Measurements from ENCODE around the gene DCAF4L1.

The DCAF4L1 gene

GRCh38 chr4:41981456-41981855 is at the start of gene DCAF4L1:
DCAF4L1 (plus strand) TSS chr4:41981756; CDS start chr4:41981793, 37 bp downstream.
- TF ChIP-seq EGR1 (IDR thresholded peaks at IDR 0.05): no peak
- no peak for TF ChIP-seq RAD21 (IDR thresholded peaks at IDR 0.05; ENCODE audit: low read depth)
- TF ChIP-seq USF1 (IDR thresholded peaks at IDR 0.05): no peak
- TF ChIP-seq FOXM1 (IDR thresholded peaks at IDR 0.05; ENCODE audit: borderline replicate concordance, low read depth): no peak
- no peak for TF ChIP-seq NFIC (IDR thresholded peaks at IDR 0.05)
- no peak for TF ChIP-seq EP300 (IDR thresholded peaks at IDR 0.05; ENCODE audit: borderline replicate concordance)
- TF ChIP-seq REST (IDR thresholded peaks at IDR 0.05; ENCODE audit: low read depth): no peak

- TF ChIP-seq EGR1 (IDR thresholded peaks at IDR 0.05): no peak
- TF ChIP-seq TAF1 (IDR thresholded peaks at IDR 0.05; ENCODE audit: low read depth): no peak
- no peak for TF ChIP-seq USF1 (IDR thresholded peaks at IDR 0.05)
- no peak for TF ChIP-seq CREB1 (IDR thresholded peaks at IDR 0.05; ENCODE audit: low read depth)
- no peak for TF ChIP-seq EP300 (IDR thresholded peaks at IDR 0.05; ENCODE audit: borderline replicate concordance)
- no peak for TF ChIP-seq YY1 (IDR thresholded peaks at IDR 0.05; ENCODE audit: low read depth)
- no peak for TF ChIP-seq CEBPB (IDR thresholded peaks at IDR 0.05)
- no peak for TF ChIP-seq TCF12 (IDR thresholded peaks at IDR 0.05; ENCODE audit: low read depth)
- TF ChIP-seq RAD21 (IDR thresholded peaks at IDR 0.05; ENCODE audit: low read depth): no peak
Measured at GRCh38 chr4:41932988-41933387, 48.6 kb upstream of the DCAF4L1 start.

- TF ChIP-seq CEBPB (IDR thresholded peaks at IDR 0.05) (no peak), TAF1 (IDR thresholded peaks at IDR 0.05; ENCODE audit: low read depth) (no peak), FOXM1 (IDR thresholded peaks at IDR 0.05; ENCODE audit: borderline replicate concordance, low read depth) (no peak), CREB1 (IDR thresholded peaks at IDR 0.05; ENCODE audit: low read depth) (no peak), YY1 (IDR thresholded peaks at IDR 0.05; ENCODE audit: low read depth) (no peak), TEAD4 (IDR thresholded peaks at IDR 0.05) (no peak), TCF12 (IDR thresholded peaks at IDR 0.05; ENCODE audit: low read depth) (no peak), EP300 (IDR thresholded peaks at IDR 0.05; ENCODE audit: borderline replicate concordance) (no peak), RAD21 (IDR thresholded peaks at IDR 0.05; ENCODE audit: low read depth) (no peak)
Measured at GRCh38 chr4:41933997-41934503, 47.5 kb upstream of the DCAF4L1 start.

GRCh38 chr4:41934514-41934900 is 47.0 kb upstream of the DCAF4L1 start:
- no peak for TF ChIP-seq CEBPB (IDR thresholded peaks at IDR 0.05)
- no peak for TF ChIP-seq FOXM1 (IDR thresholded peaks at IDR 0.05; ENCODE audit: borderline replicate concordance, low read depth)
- TF ChIP-seq REST (IDR thresholded peaks at IDR 0.05; ENCODE audit: low read depth): no peak

GRCh38 chr4:41934901-41935651 is 46.5 kb upstream of the DCAF4L1 start, which contains the start of gene TMEM33:
TMEM33 (plus strand) TSS chr4:41935429; CDS start chr4:41935485, 56 bp downstream.
- TF ChIP-seq FOXM1 (IDR thresholded peaks at IDR 0.05; ENCODE audit: borderline replicate concordance, low read depth): no peak
- TF ChIP-seq USF1 (IDR thresholded peaks at IDR 0.05): 0 out of 2 replicates have a peak, but pooled peaks have one; percentile 19
- TF ChIP-seq TAF1 (IDR thresholded peaks at IDR 0.05; ENCODE audit: low read depth): peak; percentile 76
- TF ChIP-seq YY1 (IDR thresholded peaks at IDR 0.05; ENCODE audit: low read depth): peak; percentile 58
- TF ChIP-seq EP300 (IDR thresholded peaks at IDR 0.05; ENCODE audit: borderline replicate concordance): no peak
- TF ChIP-seq MAX (IDR thresholded peaks at IDR 0.05): 0 out of 2 replicates have a peak, but pooled peaks have one; percentile 48

GRCh38 chr4:41935652-41936021 is 45.9 kb upstream of the DCAF4L1 start:
- TF ChIP-seq NFIC (IDR thresholded peaks at IDR 0.05): no peak
- TF ChIP-seq USF1 (IDR thresholded peaks at IDR 0.05): peak; percentile 41; the same call in 1 of the 2 replicates
- no peak for TF ChIP-seq CEBPB (IDR thresholded peaks at IDR 0.05)
- TF ChIP-seq MAX (IDR thresholded peaks at IDR 0.05): peak; percentile 84
- no peak for TF ChIP-seq TEAD4 (IDR thresholded peaks at IDR 0.05)
- TF ChIP-seq CREB1 (IDR thresholded peaks at IDR 0.05; ENCODE audit: low read depth): no peak
